ENCODE results near the gene GRAMD1C. TPM values are rescaled to one million over a fixed set of nuclear protein-coding genes. Genes with fewer than 3 reads are reported as not detected.

Gene GRAMD1C
- total RNA-seq, result under 1 TPM; 0.34 to 0.81 TPM

DNA sequence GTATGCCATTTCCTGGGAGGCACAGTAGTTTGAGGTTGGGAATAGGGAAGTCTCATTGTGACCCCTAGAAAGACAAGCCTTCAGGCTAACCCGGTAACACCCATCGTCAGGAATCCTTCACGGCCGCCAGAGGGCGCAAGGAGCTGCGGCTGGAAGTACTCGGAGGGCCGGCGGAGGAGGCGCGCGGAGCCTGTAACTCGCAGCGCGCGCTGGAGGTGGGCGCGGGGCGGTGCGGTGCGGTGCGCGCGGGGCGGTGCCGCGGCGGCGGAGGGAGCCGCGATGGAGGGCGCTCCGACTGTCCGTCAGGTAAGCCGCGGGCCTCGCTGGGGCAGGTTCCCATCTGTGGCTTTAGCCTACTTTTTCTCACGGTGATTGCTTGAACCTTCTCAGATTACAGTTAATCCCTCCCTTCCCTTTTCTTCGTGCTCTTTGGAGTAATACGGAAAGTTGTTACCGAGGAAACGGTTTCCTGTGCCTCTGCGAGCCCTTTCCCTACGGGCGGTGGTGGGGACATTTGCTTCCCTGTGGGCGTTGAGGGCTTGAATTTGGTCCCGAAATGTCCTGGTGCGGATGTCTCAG lies at the start of gene GRAMD1C:
TSS of gene GRAMD1C (plus strand) at position 158 of the 579 bp plus-strand sequence. CDS start at position 280, 122 bp downstream.

GRCh38 chr3:113947372-113948014 lies 108.9 kb downstream of the GRAMD1C start, which contains the start of gene ZDHHC23:
TSS of gene ZDHHC23 (plus strand) at chr3:113948013. CDS start at chr3:113948803, 790 bp downstream.

Other genes with a start within 250 kb of the GRAMD1C start
- 10 to 100 TPM; 22.0 to 24.2 TPM for gene USF3, start 142.1 kb upstream of the GRAMD1C start, total RNA-seq
- 10 to 100 TPM; 84.9 to 85.6 TPM for gene NAA50, start 92.5 kb upstream of the GRAMD1C start, total RNA-seq
- 10 to 100 TPM; 35.7 to 35.9 TPM for gene ATP6V1A, start 91.8 kb upstream of the GRAMD1C start, total RNA-seq
- gene ZDHHC23, start 109.2 kb downstream of the GRAMD1C start, total RNA-seq, result 1 to 10 TPM; 1.9 to 2.8 TPM
- 1 to 10 TPM; 4.0 to 4.1 TPM for gene CCDC191, start 217.7 kb downstream of the GRAMD1C start, total RNA-seq
- gene QTRT2, start 217.9 kb downstream of the GRAMD1C start, total RNA-seq, result 10 to 100 TPM; 24.7 to 29.4 TPM